ENCODE results near the gene RALB. TPM values are rescaled to one million over a fixed set of nuclear protein-coding genes. Genes with fewer than 3 reads are reported as not detected.

RALB gene
- total and polyA plus RNA-seq, 2 of the 4 experiments (the other 2 are of a cell fraction), result 53.6 to 54.7 TPM

GRCh38 chr2:120289221-120289906 is 36.7 kb downstream of the RALB start:
- POLR2A ChIA-PET (ENCODE audit: unreplicated experiment), result no interaction called here
- no peak overlapping the region for H4K8ac ChIP-seq (ENCODE audit: low read depth in 2 of 2, low read length in 2 of 2)
- TF ChIP-seq BHLHE40 (IDR thresholded peaks at IDR 0.05; ENCODE audit: low read depth, low read length) (no peak), MAZ (IDR thresholded peaks at IDR 0.05; ENCODE audit: borderline replicate concordance, low read depth, low read length) (no peak), CTCF (conservative IDR thresholded peaks at IDR 0.05; ENCODE audit: low read depth, low read length) (peak; percentile 20; the same call in 1 of the 2 replicates), RCOR1 (IDR thresholded peaks at IDR 0.05; ENCODE audit: insufficient replicate concordance, low read length) (no peak), RAD21 (IDR thresholded peaks at IDR 0.05; ENCODE audit: low read length) (no peak), FOS (IDR thresholded peaks at IDR 0.05; ENCODE audit: low read depth, low read length) (no peak), CHD1 (IDR thresholded peaks at IDR 0.05; ENCODE audit: low read depth, low read length) (no peak), ELK1 (IDR thresholded peaks at IDR 0.05; ENCODE audit: borderline replicate concordance, low read depth, low read length) (no peak)

More at GRCh38 chr2:120289221-120289906, 36.7 kb downstream of the RALB start:
- no peak overlapping the region for H2BK15ac ChIP-seq (ENCODE audit: low read depth, low read length)
- peaks cover 15% of the 10 kb centered on the region for H3K9me1 ChIP-seq (ENCODE audit: insufficient read depth, low read length)
- no peak overlapping the region for H3K56ac ChIP-seq (ENCODE audit: extremely low read depth, insufficient read depth, low read length)
- dilution Hi-C loops (cut with HindIII; ENCODE audit: low sequenced_read_pairs, unreplicated experiment), result no loop called here
- no peak overlapping the region for H4K91ac ChIP-seq (ENCODE audit: insufficient read depth, low read depth, low read length)
- H3K9ac ChIP-seq (ENCODE audit: low read depth, low read length), result no peak overlapping the region
- peaks cover 4% of the 10 kb centered on the region for H3K36me3 ChIP-seq (ENCODE audit: control insufficient read depth, insufficient read depth, low read length)
- CTCF ChIA-PET, result interaction anchor here (0.7 kb wide), 1 partner anchor 32 kb away, joined by 3 read pairs; no protein-coding TSS in a partner anchor
- H3K4me2 ChIP-seq (ENCODE audit: low read depth, low read length), result no peak overlapping the region
- BruUV-seq (replicated peaks), result no TSS peak
- DNase-seq (no peak), ATAC-seq (ENCODE audit: low read depth) (no peak)
- H2BK5ac ChIP-seq (ENCODE audit: low read depth, low read length, poor library complexity, severe bottlenecking), result no peak overlapping the region
- H3K79me1 ChIP-seq (ENCODE audit: low read depth in 1 of 2, low read length in 2 of 2), result peaks cover 16 to 28% of the 10 kb centered on the region in 2 experiments
- H2AK9ac ChIP-seq (replicated peaks; ENCODE audit: low read depth, low read length, poor library complexity), result no peak overlapping the region
- no peak overlapping the region for H2BK120ac ChIP-seq (ENCODE audit: low read depth, low read length)
- no peak overlapping the region for H3K4me3 ChIP-seq (ENCODE audit: insufficient read depth, low read depth, low read length)
- H3K27me3 ChIP-seq (ENCODE audit: control insufficient read depth, insufficient read depth, low read length), result no peaks in the 10 kb centered on the region
- H3K14ac ChIP-seq (replicated peaks; ENCODE audit: low read depth, low read length), result no peak overlapping the region
- H3K23ac ChIP-seq (ENCODE audit: low read depth, low read length), result no peak overlapping the region
- no peak overlapping the region for H3K18ac ChIP-seq (ENCODE audit: low read depth, low read length)
- no peak overlapping the region for H2AFZ ChIP-seq (replicated peaks; ENCODE audit: low read length, poor library complexity)
- WGBS, 2 experiments (ENCODE audit: extremely low coverage in 2 of 2, insufficient read length in 1 of 2), result 95% methylated on average over 9 of the region's 14 CpGs; no CpG with 5 or more reads in 1 of the 2 experiments
- H2BK20ac ChIP-seq (ENCODE audit: low read depth, low read length), result no peak overlapping the region
- intact Hi-C loops (cut with micrococcal nuclease), result no loop called here
- in situ Hi-C loops (cut with MboI; ENCODE audit: low sequenced_read_pairs), result no loop called here
- peaks cover 13% of the 10 kb centered on the region; the same call in 1 of the 2 replicates for H4K20me1 ChIP-seq (ENCODE audit: insufficient read depth, low read length)
- H4K5ac ChIP-seq (ENCODE audit: low read depth, low read length), result no peak overlapping the region
- H2AK5ac ChIP-seq (ENCODE audit: low read depth, low read length), result no peak overlapping the region
- H3K27ac ChIP-seq (ENCODE audit: insufficient read depth, low read length), result no peak overlapping the region
- no peak overlapping the region for H3K4ac ChIP-seq (ENCODE audit: low read depth, low read length)
- H3K9me3 ChIP-seq (ENCODE audit: control insufficient read depth, insufficient read depth, low read length), result no peaks in the 10 kb centered on the region
- H3K4me1 ChIP-seq (ENCODE audit: control insufficient read depth, insufficient read depth, low read length), result peaks cover 16% of the 10 kb centered on the region
